ENCODE measurements around the gene KCNJ15. TPM values are rescaled to one million over a fixed set of nuclear protein-coding genes. Genes with fewer than 3 reads are reported as not detected.
A peak's percentile ranks its signal among the peaks of the same experiment; 100 is the strongest.

KCNJ15 gene
- total RNA-seq, 1 donor from 2014 or later = 14.8 TPM

DNA sequence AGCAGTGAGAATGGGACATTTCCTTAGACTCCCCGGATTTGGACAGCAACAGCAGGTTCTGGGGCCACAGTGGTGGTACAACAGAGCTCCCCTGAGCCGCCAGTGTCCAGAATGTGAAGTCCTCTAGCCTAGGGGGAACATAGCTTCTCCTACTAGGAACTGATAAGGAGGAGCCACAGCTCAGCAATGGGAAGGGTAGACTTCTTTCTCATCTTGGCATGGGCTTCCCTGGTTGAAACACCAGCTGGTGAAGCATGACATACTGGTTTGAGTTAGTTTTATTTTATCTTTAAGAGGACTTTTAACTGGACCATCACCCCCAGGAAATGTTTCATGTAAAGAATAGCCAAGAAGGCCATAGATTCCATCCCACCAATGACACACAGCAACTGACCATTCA lies 68.4 kb downstream of the KCNJ15 start:
- DNase-seq (ENCODE audit: low read depth) = no peak

DNA sequence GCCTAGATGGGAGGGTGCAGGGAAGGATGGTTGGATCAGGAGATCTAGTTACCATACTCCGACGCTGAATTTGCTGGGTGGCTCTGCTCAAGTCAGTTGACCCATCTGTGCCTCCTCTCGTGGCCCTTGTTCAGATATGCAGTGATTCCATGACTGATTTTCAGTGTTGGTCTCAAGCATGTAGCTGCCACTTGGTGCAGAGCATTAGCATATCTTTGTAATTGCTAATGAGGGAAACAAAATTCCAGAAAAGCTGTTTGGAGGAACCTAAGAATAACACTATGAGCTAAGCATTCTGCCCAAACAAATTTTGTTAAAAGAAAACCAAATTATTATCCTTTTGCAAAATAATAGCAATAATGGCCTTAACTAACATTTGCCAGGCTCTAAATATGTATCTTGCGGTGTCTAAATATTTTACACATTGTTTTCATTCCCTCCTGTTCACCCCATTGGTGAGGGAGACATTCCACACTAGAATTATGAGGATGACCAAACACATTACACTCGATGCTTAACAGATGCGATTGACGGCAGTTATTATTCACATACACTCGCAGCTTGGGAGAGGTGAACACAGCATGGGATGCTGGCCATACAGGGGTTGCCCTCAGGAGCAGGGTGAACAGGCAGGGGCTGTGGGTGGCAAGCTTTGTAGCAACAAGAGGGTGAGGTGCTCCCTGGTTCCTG lies 69.1 kb downstream of the KCNJ15 start:
- DNase-seq (ENCODE audit: low read depth) = peak; percentile 71

DNA sequence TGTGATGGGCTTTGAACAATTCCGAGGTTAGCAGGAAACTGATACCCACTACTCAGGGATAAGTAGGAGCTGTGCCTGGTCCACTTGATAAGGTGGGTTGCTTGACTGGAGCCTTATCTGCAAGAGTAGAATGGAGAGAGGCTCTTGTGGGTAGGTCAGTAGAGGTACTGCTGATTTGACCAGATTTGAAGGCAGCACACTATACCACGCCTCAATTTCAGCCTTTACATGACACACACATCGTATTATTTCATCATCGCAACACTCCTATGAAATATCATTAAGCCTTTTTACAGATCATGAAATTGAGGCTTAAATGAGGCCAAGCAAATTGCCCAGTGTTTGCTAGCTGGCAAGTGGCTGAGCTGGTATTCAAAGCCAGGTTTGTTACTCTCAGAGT lies 69.6 kb downstream of the KCNJ15 start:
- DNase-seq (ENCODE audit: low read depth) = no peak

DNA sequence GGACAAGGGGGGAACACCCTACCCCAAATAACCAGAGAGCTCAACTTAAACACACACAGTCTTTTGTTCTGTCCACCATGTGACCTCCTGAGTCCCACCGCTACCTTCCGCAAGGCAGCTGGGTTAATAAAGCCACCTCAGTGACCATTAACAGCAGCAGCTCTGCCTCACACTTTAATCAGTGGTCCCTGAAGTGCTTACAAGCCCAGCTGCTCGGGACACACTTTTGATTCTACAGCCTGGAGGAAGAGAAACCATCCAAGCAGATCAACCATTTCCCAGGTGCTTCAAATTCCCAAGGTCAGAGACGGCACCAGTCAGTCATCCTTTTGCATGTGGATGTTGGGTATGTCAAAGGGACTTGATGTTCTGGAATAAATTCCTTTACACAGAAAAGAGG lies 70.1 kb downstream of the KCNJ15 start:
- DNase-seq (ENCODE audit: low read depth) = no peak

DNA sequence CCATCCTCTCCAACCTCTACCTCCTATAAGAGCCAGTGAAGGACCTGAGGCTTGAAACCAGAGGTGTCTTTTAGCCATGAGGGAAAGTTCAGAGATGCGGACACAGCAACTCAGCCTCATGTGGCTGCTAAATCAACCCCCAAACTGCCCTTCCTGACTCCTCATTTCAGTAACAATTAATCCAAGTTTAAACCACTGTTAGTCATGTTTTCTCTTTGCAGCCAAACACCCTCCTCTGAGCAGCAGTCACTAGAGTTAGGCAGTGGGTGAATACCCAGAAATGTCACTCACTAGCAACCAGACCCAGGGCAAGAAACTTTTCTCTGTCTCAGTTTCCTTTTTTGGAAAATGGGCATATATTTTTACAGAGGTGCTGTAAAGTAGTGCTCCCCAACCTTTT lies 71.2 kb downstream of the KCNJ15 start:
- DNase-seq (ENCODE audit: low read depth) = no peak

DNA sequence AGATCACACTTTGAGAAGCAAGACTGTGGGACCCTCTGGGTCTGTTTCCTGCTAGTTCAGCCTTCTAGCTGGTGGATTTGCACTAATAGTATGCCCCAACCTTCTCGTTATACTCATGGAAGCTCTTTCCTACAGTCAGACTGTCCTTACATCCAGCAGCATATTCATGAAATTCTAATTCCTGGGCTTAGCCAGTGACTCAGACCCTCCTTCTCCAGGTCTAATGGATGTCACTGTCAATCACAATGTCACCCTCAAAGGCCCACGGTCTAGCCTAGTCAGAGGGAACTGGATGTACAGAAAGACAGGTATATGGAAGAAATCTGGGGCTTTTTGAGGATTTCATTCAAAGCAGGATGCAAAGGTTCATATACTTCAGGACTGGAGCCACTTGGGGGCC lies 72.4 kb downstream of the KCNJ15 start:
- no peak for DNase-seq (ENCODE audit: low read depth)

DNA sequence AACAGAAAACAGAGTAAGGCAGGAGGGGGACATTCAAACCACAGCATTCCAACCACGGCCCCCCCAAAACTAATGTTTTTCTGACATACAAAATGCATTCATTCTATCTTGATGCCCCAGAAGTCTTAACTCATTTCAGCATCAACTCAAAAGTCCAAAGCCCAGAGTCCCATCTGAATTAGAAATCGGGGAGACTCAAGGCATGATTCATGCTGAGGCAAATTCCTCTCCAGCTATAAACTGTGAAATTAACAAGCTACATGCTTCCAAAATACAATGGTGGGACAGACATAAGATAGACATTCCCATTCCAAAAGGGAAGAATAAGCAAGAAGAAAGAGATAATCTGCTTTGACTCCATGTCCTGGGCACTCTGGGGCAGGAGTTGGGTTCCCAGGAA lies 73.9 kb downstream of the KCNJ15 start:
- no peak for DNase-seq (ENCODE audit: low read depth)

DNA sequence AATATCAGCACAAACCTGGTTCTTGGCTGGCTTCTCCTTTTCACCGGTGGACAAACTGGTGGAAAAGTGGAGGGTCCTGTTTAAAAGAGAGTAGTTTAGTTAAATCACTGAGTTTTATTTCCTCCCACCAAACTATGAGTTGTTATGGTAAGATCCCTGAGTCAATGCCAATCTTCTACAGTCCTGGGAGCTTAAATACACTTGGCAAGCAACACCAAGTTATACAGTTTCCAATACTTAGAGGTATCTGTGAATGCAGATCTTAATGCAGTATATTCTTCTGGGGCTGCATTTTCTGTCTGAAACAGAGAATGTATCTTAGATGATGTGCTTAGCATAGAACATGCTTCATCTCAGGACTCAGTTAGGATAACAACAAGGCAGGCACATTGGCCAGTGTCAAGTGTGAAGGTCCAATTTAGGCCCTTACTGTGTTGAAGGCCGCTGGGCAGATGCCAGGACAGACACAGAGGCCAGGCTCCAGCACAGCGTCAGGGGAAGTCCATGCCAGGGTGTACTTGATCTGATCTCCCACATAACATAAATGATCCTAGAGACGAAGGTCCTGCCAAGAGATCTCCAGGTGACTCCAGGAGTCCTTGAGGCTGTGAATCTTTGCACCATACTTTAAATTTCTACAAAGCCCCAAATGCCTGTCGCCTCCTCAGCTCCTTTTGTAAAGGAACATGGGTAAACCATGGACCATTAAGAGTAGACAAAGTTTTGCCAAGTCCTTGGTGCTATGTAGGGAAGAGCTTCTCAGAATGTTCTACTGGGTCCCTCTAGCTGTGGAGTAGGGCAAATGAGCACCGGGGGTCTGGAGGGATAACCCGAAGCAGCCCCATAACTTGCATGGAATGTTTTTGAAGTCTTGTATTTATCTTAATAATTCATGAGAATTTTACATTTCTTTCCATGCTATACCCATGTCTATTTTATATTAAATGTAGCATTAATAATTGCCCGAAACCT lies 76.8 kb downstream of the KCNJ15 start:
- peak; percentile 50 for DNase-seq (ENCODE audit: low read depth)

DNA sequence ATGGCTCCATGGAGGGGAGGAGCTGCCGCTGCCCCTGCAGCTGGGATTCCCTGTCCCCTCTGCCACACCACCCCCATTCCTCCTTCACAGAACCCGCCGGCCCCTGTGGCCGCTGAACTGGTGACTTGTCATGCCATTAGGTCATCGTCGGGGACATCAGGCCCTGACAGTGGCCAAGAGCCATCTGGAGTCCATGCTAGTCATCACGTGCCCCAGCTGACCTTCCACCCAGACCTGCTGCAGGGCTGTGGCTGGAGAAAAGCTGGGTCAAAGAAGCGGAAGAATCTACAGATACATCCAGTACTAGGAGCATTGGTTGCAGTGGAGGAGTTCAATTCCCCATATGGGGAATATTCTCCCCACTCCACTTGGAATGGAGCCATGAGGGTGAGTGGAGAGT lies 78.1 kb downstream of the KCNJ15 start:
- no peak for DNase-seq (ENCODE audit: low read depth)

DNA sequence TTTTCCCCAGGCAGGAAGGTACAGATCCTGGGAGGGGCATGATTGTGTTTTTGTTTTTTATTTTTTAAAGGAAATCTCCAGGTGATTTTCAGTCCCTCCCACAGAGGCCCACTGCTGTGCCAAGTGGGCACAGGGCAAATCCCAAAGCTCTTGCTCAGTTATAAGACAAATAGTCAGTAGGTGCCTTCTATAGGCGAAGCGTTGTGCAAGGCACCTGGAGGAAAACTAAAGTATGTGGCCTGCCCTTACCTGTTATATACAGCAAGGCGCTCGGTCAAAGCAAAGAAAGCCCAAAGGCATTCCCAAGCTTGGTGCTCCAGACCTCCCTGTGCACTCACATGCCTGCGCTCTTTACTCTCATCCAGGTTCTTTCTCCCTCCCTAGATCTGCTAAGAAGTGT lies 81.0 kb downstream of the KCNJ15 start:
- DNase-seq (ENCODE audit: low read depth) = no peak

DNA sequence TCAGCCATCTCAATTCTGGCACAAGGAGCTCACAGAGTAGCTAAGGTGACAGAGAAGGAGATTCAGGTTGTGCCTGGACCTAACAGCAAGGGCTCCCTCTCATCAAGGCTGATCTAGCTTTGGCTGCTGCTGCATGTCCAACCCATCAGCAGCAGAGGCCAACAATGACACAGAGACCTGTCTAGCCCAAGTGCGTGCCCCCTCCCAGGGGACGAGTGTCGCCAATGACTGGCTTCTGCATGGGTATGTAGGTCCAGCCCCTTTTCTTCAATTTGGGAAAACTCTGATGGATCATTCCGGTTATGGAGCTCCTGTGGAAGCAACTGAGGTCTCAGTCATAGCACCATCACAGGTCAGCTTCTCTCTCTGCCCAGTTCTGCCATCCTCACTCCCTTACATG lies 83.3 kb downstream of the KCNJ15 start:
- DNase-seq (ENCODE audit: low read depth) = no peak

DNA sequence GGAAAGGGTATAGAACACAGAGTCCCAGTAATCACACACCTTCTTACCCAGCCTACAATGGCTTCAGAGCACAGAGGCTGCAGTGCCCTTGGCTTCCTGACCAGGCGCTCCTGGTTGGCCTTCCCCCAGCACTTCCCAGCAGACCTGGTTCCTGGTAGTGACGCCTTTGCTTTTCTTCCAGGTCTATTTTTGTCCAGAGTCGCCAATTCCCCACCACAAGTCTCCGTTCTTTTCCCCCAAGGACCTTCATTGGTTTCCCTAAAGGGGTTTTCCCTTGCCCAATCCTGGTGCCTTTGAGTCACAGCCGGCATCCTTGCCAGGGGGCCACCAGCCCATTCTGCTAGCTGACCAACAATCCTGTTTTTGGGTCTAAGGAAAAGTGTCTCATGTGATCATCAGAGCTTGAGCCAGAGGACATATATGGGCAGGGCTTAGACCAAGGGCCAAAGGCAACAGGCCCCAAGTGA lies 84.8 kb downstream of the KCNJ15 start:
- no peak for DNase-seq (ENCODE audit: low read depth)

DNA sequence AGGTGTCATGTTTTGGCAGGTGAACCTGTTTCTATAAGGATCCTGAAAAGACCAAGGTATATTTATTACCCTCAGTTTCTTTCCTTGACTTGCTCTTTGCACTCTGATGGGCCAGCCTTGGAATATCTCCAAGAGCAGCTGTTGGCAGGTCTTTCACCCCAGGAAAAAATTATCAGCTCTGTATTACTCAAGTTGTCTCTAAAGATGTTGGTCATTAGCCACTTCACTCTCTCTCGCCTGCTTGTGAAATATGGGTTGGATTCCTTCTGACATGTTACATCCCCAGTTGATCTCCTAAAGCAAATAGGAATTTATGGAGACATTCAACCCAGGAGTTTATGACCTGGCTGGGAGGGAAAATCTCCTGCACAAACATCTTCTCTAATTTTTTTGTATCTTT lies 85.9 kb downstream of the KCNJ15 start:
- no peak for DNase-seq (ENCODE audit: low read depth)

DNA sequence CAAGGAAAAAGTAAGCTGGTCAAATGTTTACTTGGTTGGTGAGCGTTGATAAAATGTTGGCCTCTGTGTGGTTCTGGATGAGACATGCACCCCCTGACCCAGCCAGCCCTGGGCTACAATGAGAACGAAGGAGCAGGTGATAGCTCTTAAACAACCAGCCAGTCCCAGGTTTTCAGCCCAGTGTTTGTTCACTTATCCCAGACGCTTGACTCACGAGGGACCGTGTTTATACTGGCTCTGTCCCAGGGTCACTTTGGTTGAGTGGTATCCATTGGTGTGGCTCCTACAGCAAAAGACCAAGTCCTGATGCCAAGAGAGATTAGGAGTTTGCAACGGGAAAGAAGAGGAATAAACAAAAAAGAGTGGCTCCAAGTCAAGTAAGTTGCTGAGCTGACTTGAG lies 86.9 kb downstream of the KCNJ15 start:
- DNase-seq (ENCODE audit: low read depth) = peak; percentile 73

DNA sequence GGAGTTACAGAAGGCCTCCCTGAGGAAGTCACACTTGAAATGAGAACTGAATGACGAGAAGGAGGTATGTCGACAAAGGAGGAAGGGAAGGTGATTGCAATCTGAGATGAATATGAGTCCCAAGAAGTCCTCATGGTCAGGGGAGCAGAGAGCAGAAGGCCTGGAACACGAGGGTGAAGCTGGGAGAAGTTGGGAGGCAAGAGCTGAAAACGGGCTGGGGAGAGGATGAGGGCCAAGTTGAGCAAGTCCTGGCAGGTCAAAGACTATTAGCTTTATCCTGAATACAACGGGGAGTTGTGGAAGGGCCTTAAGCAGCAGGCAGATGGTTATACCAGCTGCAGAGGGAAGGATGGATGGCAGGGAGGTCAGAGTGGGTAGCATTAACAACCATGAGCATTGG lies 89.5 kb downstream of the KCNJ15 start:
- DNase-seq (ENCODE audit: low read depth) = no peak

DNA sequence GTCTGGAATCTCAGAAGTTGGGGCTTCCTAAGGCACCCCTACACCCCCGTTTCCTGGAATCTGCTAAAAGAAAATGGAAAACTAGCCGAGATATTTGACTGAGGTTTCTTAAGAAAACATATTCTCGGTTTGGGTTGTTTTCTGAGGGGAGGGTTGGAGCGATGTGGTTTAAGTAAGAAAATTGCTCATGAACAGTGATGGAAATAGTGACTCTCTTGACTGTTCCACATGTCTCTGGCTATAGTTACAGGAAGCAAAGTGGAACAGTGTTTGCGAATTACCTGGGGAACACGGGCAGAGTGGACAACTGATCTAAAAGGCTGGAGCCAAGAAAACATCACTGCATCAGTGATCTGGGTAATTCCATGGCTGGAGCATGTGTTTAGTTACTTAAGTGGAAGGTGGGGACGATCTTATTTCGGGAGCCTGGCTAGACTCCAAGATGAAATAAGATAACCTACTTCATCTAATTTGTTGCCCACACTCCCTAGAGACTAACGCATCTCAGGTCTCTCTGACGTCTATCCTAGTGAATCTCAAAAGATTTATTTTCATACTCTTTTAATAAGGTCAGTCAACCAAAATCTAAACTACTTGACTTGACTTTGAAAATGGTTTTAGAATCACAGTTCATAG lies 92.4 kb downstream of the KCNJ15 start:
- peak; percentile 89 for DNase-seq (ENCODE audit: low read depth)

DNA sequence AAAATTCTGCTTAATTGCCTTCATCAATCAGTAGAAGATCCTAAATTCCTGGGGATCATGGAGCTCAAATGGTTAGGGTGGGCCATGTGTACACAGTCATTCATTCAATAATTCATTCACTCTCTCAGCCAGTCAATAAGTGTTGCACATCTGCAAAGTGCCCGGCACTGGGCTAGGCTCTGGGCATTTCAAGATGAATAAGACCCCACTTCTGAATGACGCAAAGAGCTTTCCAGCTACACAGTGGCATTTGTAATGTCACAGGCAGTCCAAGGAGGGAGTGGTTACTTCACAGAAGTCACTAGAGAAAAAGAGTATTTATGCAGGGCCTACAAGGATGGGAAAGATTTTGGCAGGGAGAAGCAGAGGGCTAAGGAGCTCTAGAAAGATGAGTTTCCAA lies 93.2 kb downstream of the KCNJ15 start:
- DNase-seq (ENCODE audit: low read depth) = no peak

DNA sequence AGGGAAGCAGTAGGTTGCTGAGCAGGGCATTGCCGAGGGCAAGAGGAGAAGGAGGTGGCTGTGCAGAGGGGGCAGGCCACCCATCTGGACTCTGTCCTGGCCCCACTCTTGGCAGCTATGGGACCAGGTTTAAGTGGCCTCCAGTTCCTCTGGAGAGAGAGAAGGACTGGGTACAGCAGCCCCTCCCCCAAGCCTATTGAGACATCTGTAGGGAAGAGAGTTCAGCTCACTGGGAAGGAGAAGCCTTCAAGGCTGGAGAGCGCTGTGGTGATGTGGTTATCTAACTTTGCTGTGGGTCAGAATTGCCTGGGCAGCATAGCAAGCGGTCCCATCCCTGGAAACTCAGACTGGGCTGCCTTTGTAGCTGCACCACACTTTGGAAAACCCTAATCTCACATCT lies 93.9 kb downstream of the KCNJ15 start:
- peak; percentile 41 for DNase-seq (ENCODE audit: low read depth)

DNA sequence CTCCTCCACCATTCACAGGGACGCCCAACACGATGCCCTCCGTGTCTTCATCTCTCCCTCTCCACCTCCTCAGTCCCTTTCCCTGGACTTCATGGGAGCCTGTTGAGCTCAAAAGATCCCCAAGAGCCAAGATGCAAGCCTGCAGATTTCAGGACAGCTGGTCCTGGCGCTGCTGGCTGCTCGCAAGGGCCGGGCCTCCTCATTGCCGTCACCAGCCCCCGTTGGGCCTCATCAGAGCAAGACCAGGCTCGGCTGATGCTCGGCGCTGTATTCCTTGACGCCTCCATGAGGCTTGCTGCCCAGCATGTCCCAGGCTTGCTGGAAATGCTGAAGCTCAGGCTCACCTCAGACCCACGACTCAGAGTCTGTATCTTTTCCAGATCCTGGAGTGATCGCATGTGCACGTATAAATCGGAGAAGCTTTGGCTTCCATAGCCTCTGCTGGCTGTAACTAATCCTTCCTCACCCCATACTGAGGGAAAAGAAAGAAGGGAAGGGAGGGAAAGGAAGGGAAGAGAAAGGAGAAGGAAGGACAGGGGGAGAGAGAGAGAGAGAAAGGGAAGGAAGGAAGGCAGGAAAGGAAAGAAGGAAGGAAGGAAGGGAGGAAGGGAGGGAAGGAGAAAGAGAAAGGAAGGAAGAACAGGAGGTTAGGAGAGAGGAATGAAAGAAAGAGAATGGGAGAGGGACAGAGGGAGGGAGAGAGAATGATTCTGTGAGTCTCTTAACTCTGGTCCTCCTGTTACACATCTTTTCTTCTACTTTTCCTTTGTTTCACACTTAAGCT lies 94.6 kb downstream of the KCNJ15 start:
- DNase-seq (ENCODE audit: low read depth) = peak; percentile 66

DNA sequence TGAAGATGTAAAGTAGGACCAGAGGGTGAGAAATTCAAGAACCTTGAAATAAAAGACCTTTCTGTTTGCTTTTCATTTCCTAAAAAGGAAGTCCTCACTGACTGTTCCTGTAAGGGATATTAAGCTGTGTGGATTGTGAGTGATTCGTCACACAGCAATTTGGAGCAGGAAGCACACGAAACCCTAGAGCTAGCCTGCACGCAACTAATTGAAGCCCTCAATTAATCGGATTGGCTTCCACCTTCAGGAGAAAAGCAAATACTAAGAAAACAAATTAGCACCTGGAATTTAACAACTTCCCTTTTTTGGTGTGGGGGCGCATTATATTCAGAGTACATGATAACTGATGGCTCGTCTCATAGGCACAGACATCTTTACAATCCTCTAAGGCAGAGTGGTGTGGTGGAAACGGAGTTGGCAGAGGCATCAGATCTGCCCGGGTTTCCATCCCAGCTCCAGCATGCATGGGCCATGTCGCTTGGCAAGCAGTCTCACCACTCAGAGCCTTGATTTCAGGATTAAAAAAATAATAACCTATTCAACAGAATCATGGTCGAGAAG lies 95.2 kb downstream of the KCNJ15 start:
- DNase-seq (ENCODE audit: low read depth) = peak; percentile 84

Measured in myocyte (in vitro differentiated cells).